Activated naive CD4-positive, alpha-beta T cell treated with anti-CD3 and anti-CD28 coated beads, Interleukin-2, amount 50 U/mL, for 24 hours (primary cell): ENCODE data around the gene CWF19L1.
A peak's percentile ranks its signal among the peaks of the same experiment; 100 is the strongest.

Source experiments
- H3K27ac Mint-ChIP-seq: one replicate; pipeline ENCODE4 v1.8.0; 2021; ENCODE audit warnings: mild to moderate bottlenecking, mixed read lengths
- H3K27me3 Mint-ChIP-seq: one replicate; pipeline ENCODE4 v1.8.0; 2021; ENCODE audit warnings: mixed read lengths
- H3K36me3 Mint-ChIP-seq: one replicate; pipeline ENCODE4 v1.8.0; 2021; ENCODE audit warnings: mixed read lengths
- H3K4me1 Mint-ChIP-seq: one replicate; pipeline ENCODE4 v1.8.0; 2021; ENCODE audit warnings: mixed read lengths
- H3K4me3 Mint-ChIP-seq: one replicate; pipeline ENCODE4 v1.8.0; 2021; ENCODE audit warnings: mild to moderate bottlenecking, mixed read lengths
- H3K9me3 Mint-ChIP-seq: one replicate; pipeline ENCODE4 v1.8.0; 2021; ENCODE audit warnings: mixed read lengths

CWF19L1 gene

DNA sequence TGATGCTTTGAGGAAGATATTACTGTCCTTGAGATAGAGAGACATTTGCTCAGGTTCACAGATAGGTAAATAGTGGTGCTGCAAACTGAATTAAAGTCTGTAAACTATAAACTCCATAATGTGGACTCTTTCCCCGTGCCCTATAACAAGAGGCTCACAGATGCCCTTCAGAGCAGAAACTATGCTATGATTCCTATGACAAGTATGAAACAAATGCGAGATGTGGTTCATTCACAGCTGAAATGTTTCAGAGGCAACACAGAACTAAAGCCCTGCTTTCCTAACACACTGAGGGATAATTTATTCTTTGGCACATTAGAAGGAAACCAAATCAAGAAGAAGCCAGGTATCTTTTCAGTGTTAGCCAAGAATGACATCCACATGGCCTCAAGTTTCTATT is 51.4 kb downstream of the CWF19L1 start:
- Mint-ChIP-seq H3K27ac (no peak overlapping the region), H3K9me3 (no peaks in the 10 kb centered on the region), H3K4me3 (no peak overlapping the region), H3K36me3 (peaks cover 29% of the 10 kb centered on the region), H3K4me1 (no peaks in the 10 kb centered on the region), H3K27me3 (no peaks in the 10 kb centered on the region)

DNA sequence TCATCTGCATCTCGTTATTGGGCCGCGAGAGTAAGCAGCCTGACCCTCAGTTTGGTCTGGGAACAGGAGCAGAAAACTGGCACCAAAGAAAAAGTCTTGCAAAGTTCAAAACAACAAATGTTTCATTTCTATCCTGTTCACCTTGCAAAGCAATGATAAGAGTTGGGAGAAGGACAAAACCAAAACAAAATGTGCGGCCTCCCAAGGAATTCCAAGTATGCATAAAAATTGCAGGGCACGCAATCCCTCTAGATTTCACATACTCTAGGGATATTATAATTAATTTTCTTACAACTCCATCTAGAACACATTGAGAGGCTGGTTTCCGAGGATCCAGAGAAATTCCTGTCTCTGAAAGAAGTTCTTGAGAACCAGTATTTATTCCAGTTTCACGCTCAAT is 58.1 kb downstream of the CWF19L1 start:
- Mint-ChIP-seq H3K27ac (no peak overlapping the region), H3K4me1 (no peaks in the 10 kb centered on the region), H3K27me3 (no peaks in the 10 kb centered on the region), H3K4me3 (no peak overlapping the region), H3K9me3 (no peaks in the 10 kb centered on the region), H3K36me3 (peaks cover 18% of the 10 kb centered on the region)

DNA sequence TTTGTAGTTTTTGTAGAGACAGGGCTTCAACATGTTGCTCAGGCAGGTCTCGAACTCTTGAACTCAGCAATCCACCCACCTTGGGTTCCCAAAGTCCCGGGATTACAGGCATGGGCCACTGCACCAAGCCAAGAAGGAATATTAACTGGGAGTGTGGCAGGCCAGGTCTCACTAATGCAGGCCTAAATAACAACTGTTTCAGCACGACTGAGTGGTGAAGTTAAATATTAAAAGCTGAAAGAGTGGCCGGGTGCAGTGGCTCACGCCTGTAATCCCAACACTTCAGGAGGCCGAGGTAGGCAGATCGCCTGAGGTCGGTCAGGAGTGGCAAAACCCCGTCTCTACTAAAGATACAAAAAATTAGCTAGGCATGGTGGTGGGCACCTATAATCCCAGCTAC is 59.2 kb downstream of the CWF19L1 start:
- Mint-ChIP-seq H3K4me1 (no peaks in the 10 kb centered on the region), H3K4me3 (no peak overlapping the region), H3K9me3 (no peaks in the 10 kb centered on the region), H3K27ac (no peak overlapping the region), H3K27me3 (no peaks in the 10 kb centered on the region), H3K36me3 (peaks cover 18% of the 10 kb centered on the region)

DNA sequence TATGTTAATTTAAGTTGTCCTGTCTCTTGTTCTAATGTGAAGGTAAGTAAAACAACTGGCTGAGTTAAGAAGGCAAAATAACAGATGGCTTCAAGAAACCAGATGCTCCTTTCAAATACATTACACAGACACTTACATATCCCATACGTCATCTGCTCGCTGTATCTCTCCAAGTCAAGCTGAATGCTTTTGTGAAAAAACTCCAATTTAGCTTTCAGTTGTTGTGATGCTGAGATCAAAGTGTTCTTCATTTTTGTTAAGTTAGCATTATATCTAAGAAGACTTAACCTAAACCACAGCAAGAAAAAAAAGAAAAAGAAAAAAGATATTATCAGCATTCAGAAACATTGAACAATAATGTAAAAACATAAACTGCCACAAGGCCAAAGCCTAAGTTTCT is 63.1 kb downstream of the CWF19L1 start:
- no peak overlapping the region for H3K4me3 Mint-ChIP-seq
- H3K9me3 Mint-ChIP-seq: no peaks in the 10 kb centered on the region
- H3K4me1 Mint-ChIP-seq: peaks cover 3% of the 10 kb centered on the region
- H3K27ac Mint-ChIP-seq: no peak overlapping the region
- no peaks in the 10 kb centered on the region for H3K27me3 Mint-ChIP-seq
- H3K36me3 Mint-ChIP-seq: peaks cover 31% of the 10 kb centered on the region

DNA sequence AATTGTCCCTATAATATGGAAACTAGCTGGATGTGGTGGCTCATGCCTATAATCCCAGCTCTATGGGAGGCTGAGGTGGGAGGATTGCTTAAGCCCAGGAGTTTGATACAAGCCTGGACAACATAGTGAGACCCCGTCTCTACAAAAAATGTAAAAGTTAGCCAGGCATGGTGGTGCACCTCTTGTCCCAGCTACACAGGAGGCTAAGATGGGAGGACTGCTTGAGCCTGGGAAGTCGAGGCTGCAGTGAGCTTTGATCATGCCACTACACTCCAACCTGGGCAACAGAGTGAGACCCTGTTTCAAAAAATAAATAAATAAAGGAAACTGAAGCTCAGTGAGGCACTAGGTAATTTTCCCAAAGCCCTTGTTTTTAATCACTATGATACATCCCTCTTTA is 65.9 kb downstream of the CWF19L1 start:
- Mint-ChIP-seq H3K36me3 (peaks cover 29% of the 10 kb centered on the region), H3K4me1 (peaks cover 3% of the 10 kb centered on the region), H3K4me3 (no peak overlapping the region), H3K27ac (no peak overlapping the region), H3K27me3 (no peaks in the 10 kb centered on the region), H3K9me3 (no peaks in the 10 kb centered on the region)

DNA sequence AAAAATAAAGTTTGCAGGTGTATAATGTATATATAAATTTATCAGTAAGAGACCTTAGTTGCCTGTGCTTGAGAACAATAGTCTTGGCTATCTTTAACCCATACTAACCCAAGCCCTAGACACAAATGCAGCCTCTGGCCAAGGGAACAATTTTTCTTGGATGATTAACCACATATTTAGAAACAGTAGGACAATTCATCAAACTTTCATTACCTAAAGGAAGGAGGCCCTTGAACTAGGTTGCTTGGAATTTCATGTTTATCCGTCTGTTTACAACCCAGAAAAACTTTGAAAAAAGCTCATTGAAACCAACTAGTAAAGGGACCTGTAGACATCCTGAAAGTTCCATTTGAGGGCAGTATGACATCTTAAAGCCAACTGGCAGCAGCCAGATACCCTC is 72.7 kb downstream of the CWF19L1 start:
- H3K27ac Mint-ChIP-seq: no peak overlapping the region
- H3K4me1 Mint-ChIP-seq: peaks cover 14% of the 10 kb centered on the region
- H3K4me3 Mint-ChIP-seq: no peak overlapping the region
- no peaks in the 10 kb centered on the region for H3K27me3 Mint-ChIP-seq
- H3K9me3 Mint-ChIP-seq: no peaks in the 10 kb centered on the region
- peaks cover 18% of the 10 kb centered on the region for H3K36me3 Mint-ChIP-seq

DNA sequence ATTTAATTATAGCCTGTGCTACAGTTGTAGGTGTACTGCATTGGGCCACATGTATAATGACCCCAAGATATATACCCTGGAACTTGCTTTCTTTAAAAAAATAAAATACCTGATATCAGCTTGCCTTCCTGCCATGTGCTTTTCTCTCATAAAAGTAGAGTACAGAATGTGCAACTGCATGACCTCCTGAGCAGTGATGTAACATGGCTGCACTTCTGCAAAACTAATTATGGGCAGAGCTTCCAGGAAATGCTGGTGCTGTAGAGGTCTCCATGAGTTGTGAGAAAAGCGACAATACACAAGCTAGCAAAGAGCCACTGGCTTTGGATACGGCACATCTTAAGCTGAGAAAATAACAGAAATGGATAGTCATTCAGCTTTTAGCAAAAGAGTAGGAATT is 75.1 kb downstream of the CWF19L1 start:
- Mint-ChIP-seq H3K9me3 (no peaks in the 10 kb centered on the region), H3K36me3 (peaks cover 22% of the 10 kb centered on the region), H3K27me3 (no peaks in the 10 kb centered on the region), H3K27ac (no peak overlapping the region), H3K4me1 (peaks cover 33% of the 10 kb centered on the region), H3K4me3 (no peak overlapping the region)

DNA sequence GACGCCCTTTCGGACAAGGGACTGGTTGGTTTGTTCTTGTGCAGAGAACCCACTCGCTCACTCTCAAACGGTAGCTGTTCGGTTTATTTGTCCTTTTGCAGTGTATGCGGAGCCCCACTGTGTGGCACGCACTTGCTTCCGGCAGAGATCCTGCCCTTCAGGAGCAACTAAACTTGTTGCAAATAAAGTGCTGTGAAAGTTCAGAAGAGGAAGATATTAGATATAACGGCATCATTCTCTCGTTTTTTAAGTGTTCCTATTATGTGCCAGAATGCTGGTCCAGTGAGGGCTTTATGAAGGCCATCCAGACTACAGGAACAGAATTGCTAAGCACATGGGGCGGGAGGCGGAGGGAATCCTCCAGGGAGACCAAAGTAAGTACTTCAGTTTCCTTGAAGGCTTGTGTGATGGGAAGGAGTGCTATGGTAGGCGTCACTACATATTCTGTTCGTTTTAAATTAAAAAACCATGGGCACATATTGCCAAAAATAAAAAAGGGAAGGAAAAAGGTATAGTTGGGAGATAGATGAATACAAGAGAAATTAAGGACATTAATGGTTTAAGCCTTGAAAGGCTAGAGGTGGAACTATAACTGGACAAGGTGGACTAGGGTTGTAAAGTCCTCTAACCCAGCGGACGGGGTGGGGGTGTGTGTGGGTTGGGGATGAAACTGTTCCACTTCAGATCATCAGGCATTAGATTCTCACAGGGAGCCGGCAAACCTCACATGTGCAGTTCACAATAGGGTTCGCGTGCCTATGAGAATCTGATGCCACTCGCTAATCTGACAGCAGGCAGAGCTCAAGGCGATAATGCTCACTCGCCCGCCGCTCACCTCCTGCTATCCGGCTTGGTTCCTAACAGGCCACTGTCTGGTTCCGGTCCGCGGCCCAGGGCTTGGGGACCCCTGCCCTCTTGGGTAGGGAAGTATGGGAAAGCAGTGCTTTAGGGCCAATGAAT is 80.9 kb downstream of the CWF19L1 start:
- Mint-ChIP-seq H3K4me1 (peaks cover 72% of the 10 kb centered on the region), H3K9me3 (no peaks in the 10 kb centered on the region), H3K27ac (peak overlapping the region; percentile 99), H3K27me3 (no peaks in the 10 kb centered on the region), H3K36me3 (peaks cover 32% of the 10 kb centered on the region), H3K4me3 (peak overlapping the region; percentile 98)

DNA sequence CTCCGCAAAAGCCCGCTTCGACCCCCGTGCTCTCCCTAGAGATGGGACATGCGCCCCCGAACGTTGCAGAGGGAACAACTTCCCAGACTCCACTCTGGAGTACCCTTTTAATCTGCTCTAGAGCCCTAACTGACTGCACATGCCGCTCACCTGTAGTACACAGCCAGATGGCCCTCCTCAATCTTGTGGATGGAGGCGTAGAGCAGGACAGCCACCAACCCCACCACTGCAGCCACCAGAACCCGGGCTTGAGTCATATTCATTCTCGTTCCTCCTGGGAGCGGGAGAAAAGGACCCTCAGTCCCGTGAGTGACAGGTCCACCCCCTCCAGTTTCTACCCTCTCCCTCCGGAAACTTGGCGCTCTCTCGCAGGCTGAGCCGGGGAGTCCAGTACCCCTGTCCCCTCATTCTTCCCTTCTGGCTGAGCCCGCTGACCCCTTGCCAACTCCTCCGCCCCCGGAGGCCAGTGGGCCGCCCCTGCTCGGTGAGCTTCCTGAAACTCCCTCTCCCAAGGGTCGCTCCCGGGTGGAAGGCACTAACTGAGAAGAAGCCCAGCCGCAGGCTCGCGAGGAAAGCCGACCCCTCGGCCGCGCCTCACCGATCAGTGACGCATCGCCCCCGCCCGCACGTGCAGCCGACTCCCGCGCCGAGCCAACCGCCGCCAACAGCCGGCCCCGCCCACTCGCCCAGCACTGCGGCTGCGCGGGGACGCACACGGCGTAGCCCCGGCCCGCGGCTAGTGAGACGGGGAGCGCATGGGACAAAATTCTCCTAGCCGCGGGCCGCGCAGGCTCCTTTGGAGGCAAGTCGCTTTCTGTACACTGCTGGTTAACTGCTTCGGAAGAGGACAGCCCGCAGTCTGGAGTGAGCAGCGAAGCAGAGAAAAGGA is 81.8 kb downstream of the CWF19L1 start, which contains the start of gene ERLIN1:
Gene ERLIN1, minus strand, starts transcription at position 666 of the 889 bp plus-strand sequence. Its CDS starts 403 bp downstream, at position 263.
- H3K9me3 Mint-ChIP-seq: no peaks in the 10 kb centered on the region
- H3K4me3 Mint-ChIP-seq: peak within 1 kb of the TSS; percentile 98
- H3K27ac Mint-ChIP-seq: peak within 1 kb of the TSS; percentile 99
- H3K27me3 Mint-ChIP-seq: no peaks in the 10 kb centered on the region
- peaks cover 66% of the 10 kb centered on the region for H3K4me1 Mint-ChIP-seq
- peaks cover 29% of the 10 kb centered on the region for H3K36me3 Mint-ChIP-seq

DNA sequence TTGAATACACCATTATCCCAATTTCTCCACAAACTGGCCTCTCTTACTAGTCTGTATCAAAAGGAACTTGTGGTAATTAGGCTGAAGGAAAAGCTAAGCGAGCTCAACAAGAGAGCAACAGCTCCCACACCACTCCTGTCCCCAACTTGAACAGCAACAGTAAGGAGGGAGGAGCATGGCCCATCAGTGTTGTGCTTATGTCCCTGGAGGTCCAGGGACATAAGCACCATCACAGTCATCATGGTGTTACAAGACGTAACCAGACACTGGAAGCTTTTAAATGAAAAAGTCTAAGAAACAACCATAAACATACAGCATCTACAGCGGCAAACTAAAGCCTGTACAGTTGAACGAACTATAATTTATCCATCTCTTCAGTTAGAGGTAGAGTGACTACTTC is 82.6 kb downstream of the CWF19L1 start:
- Mint-ChIP-seq H3K27me3 (no peaks in the 10 kb centered on the region), H3K36me3 (peaks cover 31% of the 10 kb centered on the region), H3K27ac (peak overlapping the region; percentile 99), H3K9me3 (no peaks in the 10 kb centered on the region), H3K4me1 (peaks cover 72% of the 10 kb centered on the region), H3K4me3 (peak overlapping the region; percentile 98)

DNA sequence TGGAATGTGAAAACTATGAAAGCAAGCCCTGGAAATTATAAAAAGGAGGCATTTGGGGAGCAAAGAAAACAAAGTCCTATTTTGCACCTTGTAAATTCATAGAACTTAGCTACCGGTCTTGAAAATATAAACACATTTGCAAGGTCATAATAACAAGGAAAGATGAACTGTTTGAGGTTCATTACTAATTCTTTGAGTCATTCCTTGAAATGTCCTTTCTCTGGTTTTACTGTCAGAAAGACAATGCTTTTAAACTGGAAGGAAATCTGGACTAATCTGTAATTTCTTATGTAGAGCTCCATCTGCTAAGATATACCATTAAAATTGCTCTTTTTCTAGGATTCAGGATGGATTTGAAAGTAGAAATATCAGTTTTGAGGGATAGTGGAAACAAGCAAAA is 83.0 kb downstream of the CWF19L1 start:
- no peaks in the 10 kb centered on the region for H3K27me3 Mint-ChIP-seq
- H3K4me1 Mint-ChIP-seq: peaks cover 70% of the 10 kb centered on the region
- H3K36me3 Mint-ChIP-seq: peaks cover 31% of the 10 kb centered on the region
- H3K9me3 Mint-ChIP-seq: no peaks in the 10 kb centered on the region
- peak overlapping the region; percentile 99 for H3K27ac Mint-ChIP-seq
- peak overlapping the region; percentile 98 for H3K4me3 Mint-ChIP-seq

DNA sequence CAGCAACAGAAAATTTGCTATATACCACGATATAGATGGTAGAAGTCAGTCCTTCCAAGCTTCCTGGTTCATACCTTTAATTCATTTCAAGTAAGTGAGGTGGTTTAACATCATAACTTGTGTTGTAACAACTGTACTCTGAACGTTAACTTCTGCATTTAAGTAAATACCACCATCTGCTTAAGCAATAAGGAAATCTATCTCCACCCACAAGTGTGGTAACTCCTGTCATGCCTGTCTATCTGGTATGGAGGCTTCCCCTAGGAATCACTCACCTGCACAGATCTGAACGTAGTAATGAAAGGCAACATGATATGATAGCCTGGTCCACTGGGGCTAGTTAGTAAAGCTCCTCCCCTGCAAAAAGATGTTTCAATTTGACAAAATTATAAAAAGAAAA is 84.0 kb downstream of the CWF19L1 start:
- Mint-ChIP-seq H3K4me3 (peak overlapping the region; percentile 98), H3K27ac (no peak overlapping the region), H3K36me3 (peaks cover 30% of the 10 kb centered on the region), H3K9me3 (no peaks in the 10 kb centered on the region), H3K27me3 (no peaks in the 10 kb centered on the region), H3K4me1 (peaks cover 61% of the 10 kb centered on the region)

DNA sequence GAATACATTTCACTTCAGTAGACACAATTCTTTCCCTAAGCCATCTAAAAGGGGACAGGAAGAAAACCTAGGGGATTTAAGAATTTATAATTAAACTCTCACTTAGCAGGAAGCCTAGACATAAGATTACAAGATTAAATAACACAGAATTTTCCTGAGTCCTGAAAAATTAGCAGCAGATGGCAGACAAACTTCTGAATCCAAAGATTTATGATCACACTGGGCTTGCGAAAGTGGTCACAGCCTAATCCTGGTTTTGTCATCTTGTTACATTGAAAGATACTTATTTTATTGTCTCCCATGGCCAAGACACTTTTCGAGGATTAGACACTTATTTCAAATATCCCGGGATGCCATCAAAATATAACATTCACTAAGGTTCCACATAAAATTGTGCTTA is 84.5 kb downstream of the CWF19L1 start:
- H3K36me3 Mint-ChIP-seq: peaks cover 32% of the 10 kb centered on the region
- peak overlapping the region; percentile 19 for H3K27ac Mint-ChIP-seq
- H3K27me3 Mint-ChIP-seq: no peaks in the 10 kb centered on the region
- H3K9me3 Mint-ChIP-seq: no peaks in the 10 kb centered on the region
- H3K4me1 Mint-ChIP-seq: peaks cover 62% of the 10 kb centered on the region
- peak overlapping the region; percentile 98 for H3K4me3 Mint-ChIP-seq
